Measurements from ENCODE around the gene MUCL3. TPM values are rescaled to one million over a fixed set of nuclear protein-coding genes. Genes with fewer than 3 reads are reported as not detected.

The MUCL3 gene, protein sequence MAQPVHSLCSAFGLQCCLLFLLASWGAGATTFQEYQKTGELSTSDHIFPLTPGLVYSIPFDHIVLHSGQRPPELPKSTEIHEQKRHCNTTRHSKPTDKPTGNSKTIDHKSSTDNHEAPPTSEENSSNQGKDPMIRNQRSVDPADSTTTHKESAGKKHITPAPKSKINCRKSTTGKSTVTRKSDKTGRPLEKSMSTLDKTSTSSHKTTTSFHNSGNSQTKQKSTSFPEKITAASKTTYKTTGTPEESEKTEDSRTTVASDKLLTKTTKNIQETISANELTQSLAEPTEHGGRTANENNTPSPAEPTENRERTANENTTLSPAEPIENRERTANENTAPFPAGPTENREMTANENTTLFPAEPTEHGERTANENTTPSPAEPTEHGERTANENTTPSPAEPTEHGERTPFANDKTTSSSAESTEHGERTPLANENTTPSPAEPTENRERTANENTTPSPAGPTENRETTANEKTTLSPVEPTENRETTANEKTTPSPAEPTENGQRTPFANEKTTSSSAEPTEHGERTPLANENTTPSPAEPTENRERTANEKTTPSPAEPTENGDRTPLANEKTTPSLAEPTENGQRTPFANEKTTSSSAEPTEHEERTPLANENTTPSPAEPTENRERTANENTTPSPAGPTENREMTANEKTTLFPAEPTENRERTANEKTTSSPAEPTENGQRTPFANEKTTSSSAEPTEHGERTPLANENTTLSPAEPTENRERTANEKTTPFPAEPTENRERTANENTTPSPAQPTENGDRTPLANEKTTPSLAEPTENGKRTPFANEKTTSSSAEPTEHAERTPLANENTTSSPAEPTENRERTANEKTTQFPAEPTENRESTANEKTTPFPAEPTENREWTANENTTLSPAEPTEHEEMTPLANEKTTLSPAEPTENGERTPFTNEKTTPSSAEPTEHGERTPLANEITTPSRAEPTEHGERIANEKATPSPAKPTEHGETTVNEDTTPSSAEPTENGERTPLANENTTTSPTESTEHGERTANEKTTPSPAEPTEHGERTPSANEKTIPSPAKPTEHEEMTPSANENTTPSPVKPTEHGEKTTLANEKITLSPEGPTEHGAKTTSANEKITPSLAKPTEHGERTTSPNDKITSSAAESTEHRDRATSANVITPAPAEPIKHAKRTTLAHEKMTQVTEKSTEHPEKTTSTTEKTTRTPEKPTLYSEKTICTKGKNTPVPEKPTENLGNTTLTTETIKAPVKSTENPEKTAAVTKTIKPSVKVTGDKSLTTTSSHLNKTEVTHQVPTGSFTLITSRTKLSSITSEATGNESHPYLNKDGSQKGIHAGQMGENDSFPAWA (N-terminal part only)
- total RNA-seq (under 1 TPM in 1 of 2 donors, not detected in 1; 0.19 TPM), polyA plus RNA-seq (ENCODE audit: insufficient read depth, low read depth, low replicate concordance) (0.45 TPM)
- long read RNA-seq, donor 1, result 0 reads
- long read RNA-seq, donor 2, result 0 reads

DNA sequence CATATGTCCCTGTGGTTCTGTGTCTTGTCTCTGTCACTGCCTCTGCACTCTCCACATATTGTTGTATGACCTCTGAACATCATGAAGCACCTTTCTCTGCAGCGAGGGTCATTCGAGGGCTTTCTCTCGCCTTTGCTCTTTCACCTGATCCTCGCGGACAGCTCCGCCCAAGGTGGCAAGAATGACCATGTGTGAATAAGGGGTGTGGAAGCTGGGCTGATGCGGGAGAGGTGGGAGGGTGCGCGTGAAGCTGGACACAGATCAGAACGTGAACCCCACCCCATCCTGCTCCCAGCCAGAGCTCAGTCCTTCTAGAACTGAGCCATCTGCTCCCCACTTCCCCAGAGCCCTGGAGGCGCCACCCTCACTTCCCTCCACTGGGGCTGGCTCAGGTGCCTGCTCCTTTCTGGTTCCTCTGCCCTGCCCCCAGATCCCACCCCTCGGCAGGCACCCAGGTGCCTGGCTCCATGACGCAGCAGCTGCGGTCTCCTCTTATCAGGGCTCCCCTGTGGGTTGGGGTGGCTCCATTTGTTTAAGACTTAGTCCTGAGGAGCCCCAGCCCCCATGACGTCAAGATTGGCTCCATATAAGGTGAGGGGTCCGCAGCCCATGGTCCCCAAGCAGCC lies at the start of gene MUCL3:
Gene MUCL3, plus strand, starts transcription at position 613 of the 626 bp plus-strand sequence. CDS start 27 bp downstream, outside the sequence.
- intact Hi-C loops (cut with DNase I; ENCODE audit: low total_unique reads), result no loop called here
- Histone ChIP-seq H3K4me3 (no peak within 1 kb of the TSS), H3K36me3 (ENCODE audit: low read depth, missing control alignments) (no peaks in the 10 kb centered on the region), H3K9me3 (no peaks in the 10 kb centered on the region), H3K27me3 (no peaks in the 10 kb centered on the region), H3K4me1 (no peaks in the 10 kb centered on the region), H3K27ac (no peak within 1 kb of the TSS)
- DNase-seq, result no peak
- TF ChIP-seq, protein P1, sequence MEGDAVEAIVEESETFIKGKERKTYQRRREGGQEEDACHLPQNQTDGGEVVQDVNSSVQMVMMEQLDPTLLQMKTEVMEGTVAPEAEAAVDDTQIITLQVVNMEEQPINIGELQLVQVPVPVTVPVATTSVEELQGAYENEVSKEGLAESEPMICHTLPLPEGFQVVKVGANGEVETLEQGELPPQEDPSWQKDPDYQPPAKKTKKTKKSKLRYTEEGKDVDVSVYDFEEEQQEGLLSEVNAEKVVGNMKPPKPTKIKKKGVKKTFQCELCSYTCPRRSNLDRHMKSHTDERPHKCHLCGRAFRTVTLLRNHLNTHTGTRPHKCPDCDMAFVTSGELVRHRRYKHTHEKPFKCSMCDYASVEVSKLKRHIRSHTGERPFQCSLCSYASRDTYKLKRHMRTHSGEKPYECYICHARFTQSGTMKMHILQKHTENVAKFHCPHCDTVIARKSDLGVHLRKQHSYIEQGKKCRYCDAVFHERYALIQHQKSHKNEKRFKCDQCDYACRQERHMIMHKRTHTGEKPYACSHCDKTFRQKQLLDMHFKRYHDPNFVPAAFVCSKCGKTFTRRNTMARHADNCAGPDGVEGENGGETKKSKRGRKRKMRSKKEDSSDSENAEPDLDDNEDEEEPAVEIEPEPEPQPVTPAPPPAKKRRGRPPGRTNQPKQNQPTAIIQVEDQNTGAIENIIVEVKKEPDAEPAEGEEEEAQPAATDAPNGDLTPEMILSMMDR (IDR thresholded peaks at IDR 0.05), result no peak
- TF ChIP-seq POLR2A (IDR thresholded peaks at IDR 0.05), result no peak
- WGBS, 2 donors, result 77 to 82% methylated on average over 13 to 16 of the region's 16 CpGs

DNA sequence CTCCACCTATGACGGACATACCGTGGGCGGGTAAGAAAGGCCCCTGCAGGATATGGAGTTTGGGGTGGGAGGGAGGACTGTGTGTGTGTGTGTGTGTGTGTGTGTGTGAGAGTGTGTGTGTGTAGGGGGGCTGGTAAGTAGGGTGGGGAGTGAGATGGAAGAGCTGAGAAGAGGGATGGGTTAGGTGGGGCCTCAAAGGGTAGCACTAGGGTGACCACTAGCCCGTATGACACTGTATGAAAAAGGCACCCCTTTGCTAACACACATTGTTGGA lies 49.4 kb upstream of the MUCL3 start:
- TF ChIP-seq POLR2A (IDR thresholded peaks at IDR 0.05), result no peak
- TF ChIP-seq, protein P1 (IDR thresholded peaks at IDR 0.05), result no peak
- WGBS, 2 donors, result 94 to 98% methylated on average over 4 of the region's 4 CpGs
- intact Hi-C loops (cut with DNase I; ENCODE audit: low total_unique reads), result no loop called here
- no peak overlapping the region for H3K4me3 ChIP-seq
- peaks cover 6% of the 10 kb centered on the region for H3K4me1 ChIP-seq
- no peaks in the 10 kb centered on the region for H3K27me3 ChIP-seq
- H3K36me3 ChIP-seq (ENCODE audit: low read depth, missing control alignments), result no peaks in the 10 kb centered on the region
- H3K27ac ChIP-seq, result no peak overlapping the region
- no peaks in the 10 kb centered on the region for H3K9me3 ChIP-seq
- no peak for DNase-seq

DNA sequence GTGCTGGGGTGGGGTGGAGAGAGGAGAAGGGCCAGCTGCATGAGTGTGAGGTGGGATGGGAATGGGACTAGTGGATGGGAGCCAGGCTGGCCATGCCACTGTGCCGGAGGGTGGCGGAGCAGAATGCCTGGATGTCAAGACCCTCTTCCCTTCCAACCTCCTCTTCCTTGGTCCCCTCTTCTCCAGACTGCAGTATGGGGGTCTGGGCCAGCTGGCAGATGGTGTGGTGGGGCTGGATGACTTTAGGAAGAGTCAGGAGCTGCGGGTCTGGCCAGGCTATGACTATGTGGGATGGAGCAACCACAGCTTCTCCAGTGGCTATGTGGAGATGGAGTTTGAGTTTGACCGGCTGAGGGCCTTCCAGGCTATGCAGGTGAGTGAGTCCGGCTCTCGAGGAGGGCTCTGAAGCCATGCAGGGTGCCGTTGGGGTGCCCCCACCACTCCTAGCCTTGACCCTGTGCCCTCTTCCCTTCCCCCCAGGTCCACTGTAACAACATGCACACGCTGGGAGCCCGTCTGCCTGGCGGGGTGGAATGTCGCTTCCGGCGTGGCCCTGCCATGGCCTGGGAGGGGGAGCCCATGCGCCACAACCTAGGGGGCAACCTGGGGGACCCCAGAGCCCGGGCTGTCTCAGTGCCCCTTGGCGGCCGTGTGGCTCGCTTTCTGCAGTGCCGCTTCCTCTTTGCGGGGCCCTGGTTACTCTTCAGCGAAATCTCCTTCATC lies 48.8 kb upstream of the MUCL3 start:
- Histone ChIP-seq H3K9me3 (no peaks in the 10 kb centered on the region), H3K4me3 (no peak overlapping the region), H3K36me3 (ENCODE audit: low read depth, missing control alignments) (no peaks in the 10 kb centered on the region), H3K27ac (no peak overlapping the region), H3K4me1 (peaks cover under 1% of the 10 kb centered on the region), H3K27me3 (no peaks in the 10 kb centered on the region)
- DNase-seq, result no peak
- WGBS, 2 donors, result 82 to 90% methylated on average over 11 to 21 of the region's 21 CpGs
- intact Hi-C loops (cut with DNase I; ENCODE audit: low total_unique reads), result no loop called here
- TF ChIP-seq, protein P1 (IDR thresholded peaks at IDR 0.05), result no peak
- no peak for TF ChIP-seq POLR2A (IDR thresholded peaks at IDR 0.05)
